Mesothelial cell of epicardium (in vitro differentiated cells): ENCODE data around the gene ITPKA. TPM values are rescaled to one million over a fixed set of nuclear protein-coding genes. Genes with fewer than 3 reads are reported as not detected.

ENCODE experiments used
- DNase-seq, 2 experiments: peaks; one replicate each; pipeline ENCODE4 v3.0.0; 2021; ENCODE audit warnings: low spot score in 2 of 2; ENCODE audit not compliant: unreplicated experiment in 2 of 2
- H3K27ac Mint-ChIP-seq: 2 replicates; pipeline ENCODE4 v1.8.0; 2021; ENCODE audit warnings: mixed read lengths
- H3K27me3 Mint-ChIP-seq: 2 replicates; pipeline ENCODE4 v1.8.0; 2021; ENCODE audit warnings: low read depth, mixed read lengths
- H3K36me3 Mint-ChIP-seq: 2 replicates; pipeline ENCODE4 v1.8.0; 2021; ENCODE audit warnings: mixed read lengths
- H3K4me1 Mint-ChIP-seq: 2 replicates; pipeline ENCODE4 v1.8.0; 2021; ENCODE audit warnings: mixed read lengths
- H3K4me3 Mint-ChIP-seq: 2 replicates; pipeline ENCODE4 v1.8.0; 2021; ENCODE audit warnings: mild to moderate bottlenecking, moderate library complexity, mixed read lengths
- H3K9me3 Mint-ChIP-seq: 2 replicates; pipeline ENCODE4 v1.8.0; 2021; ENCODE audit warnings: mixed read lengths
- CTCF ChIP-seq: fragments of 200-600 bp; sonication (generic); IDR thresholded peaks from one replicate; pipeline ENCODE4 v1.5.0; 2021; ENCODE audit warnings: antibody characterized with exemption; ENCODE audit not compliant: unreplicated experiment
- total RNA-seq: library from RNA; stranded (reverse); gene quantifications from 3 replicates; pipeline ENCODE4 v1.2.1, GENCODE V29; 2021

The ITPKA gene
- total RNA-seq, 1 donor from 2014 or later: 0.80 TPM

GRCh38 chr15:41546851-41547786, 53.4 kb downstream of the ITPKA start:
- H3K36me3 Mint-ChIP-seq: no peaks in the 10 kb centered on the region
- no peak for TF ChIP-seq CTCF
- no peaks in the 10 kb centered on the region for H3K9me3 Mint-ChIP-seq
- H3K4me3 Mint-ChIP-seq: no peak overlapping the region
- H3K27me3 Mint-ChIP-seq: no peaks in the 10 kb centered on the region
- H3K4me1 Mint-ChIP-seq: peaks cover 3% of the 10 kb centered on the region
- no peak overlapping the region for H3K27ac Mint-ChIP-seq
- DNase-seq: no peak

- no peaks in the 10 kb centered on the region for H3K36me3 Mint-ChIP-seq
- no peak overlapping the region for H3K4me3 Mint-ChIP-seq
- peaks cover 6% of the 10 kb centered on the region for H3K4me1 Mint-ChIP-seq
- no peak for TF ChIP-seq CTCF
- DNase-seq: no peak
- H3K27ac Mint-ChIP-seq: no peak overlapping the region
- H3K27me3 Mint-ChIP-seq: no peaks in the 10 kb centered on the region
- no peaks in the 10 kb centered on the region for H3K9me3 Mint-ChIP-seq
Observed at GRCh38 chr15:41550066-41550775, 56.5 kb downstream of the ITPKA start.

Other genes starting within 250 kb of the ITPKA start
- gene OIP5, start 161.3 kb upstream of the ITPKA start, total RNA-seq: 5.3 to 5.9 TPM (median 5.6 TPM) in 3 replicates
- 45.4 to 52.5 TPM (median 46.1 TPM) in 3 replicates for gene NUSAP1, start 161.0 kb upstream of the ITPKA start, total RNA-seq
- 13.3 to 14.1 TPM (median 13.4 TPM) in 3 replicates for gene NDUFAF1, start 91.4 kb upstream of the ITPKA start, total RNA-seq
- 58.1 to 66.9 TPM (median 63.5 TPM) in 3 replicates for gene RTF1, start 76.8 kb upstream of the ITPKA start, total RNA-seq
- gene LTK, start 20.0 kb downstream of the ITPKA start, total RNA-seq: 0.91 to 1.2 TPM (median 1.0 TPM) in 3 replicates
- 54.0 to 65.5 TPM (median 54.8 TPM) in 3 replicates for gene RPAP1, start 50.4 kb downstream of the ITPKA start, total RNA-seq
- 94.4 to 104 TPM (median 95.8 TPM) in 3 replicates for gene TYRO3, start 65.3 kb downstream of the ITPKA start, total RNA-seq
- 68.9 to 74.6 TPM (median 71.4 TPM) in 3 replicates for gene MGA, start 166.5 kb downstream of the ITPKA start, total RNA-seq